ENCODE results near the gene KLHDC4.

GRCh38 chr16:87695534-87695933, 70.3 kb downstream of the KLHDC4 start:
- TF ChIP-seq CTCF (conservative IDR thresholded peaks at IDR 0.05; ENCODE audit: low read depth, low read length) (no peak), USF2 (IDR thresholded peaks at IDR 0.05; ENCODE audit: low read depth, low read length) (no peak), BHLHE40 (IDR thresholded peaks at IDR 0.05; ENCODE audit: low read depth, low read length) (no peak), MXI1 (IDR thresholded peaks at IDR 0.05; ENCODE audit: borderline replicate concordance, low read depth, low read length) (no peak), SMC3 (IDR thresholded peaks at IDR 0.05; ENCODE audit: low read depth, low read length) (no peak), POLR2A (IDR thresholded peaks at IDR 0.05; ENCODE audit: low read depth, low read length) (no peak)

All from IMR-90 (cell line).